MM.1S (cell line): ENCODE measurements around the gene TUBA3E.

Source experiments
- DNase-seq: peaks from one replicate; pipeline ENCODE4 v3.0.0-alpha.2; 2015
- H2AFZ ChIP-seq: fragments of 300-600 bp; sonication (generic); 2 replicates; pipeline ENCODE4 v1.6.0; 2016; ENCODE audit warnings: antibody characterized with exemption, low read length
- H3F3A ChIP-seq: fragments of 300-600 bp; sonication (generic); 2 replicates; pipeline ENCODE4 v1.6.1; 2016; ENCODE audit warnings: mild to moderate bottlenecking, antibody characterized with exemption, low read length, moderate library complexity, mixed read lengths; ENCODE audit not compliant: insufficient read depth
- H3K27ac ChIP-seq: fragments of 300-600 bp; sonication (generic); 2 replicates; pipeline ENCODE4 v1.5.1; 2016; ENCODE audit warnings: mild to moderate bottlenecking, low read length
- H3K27me3 ChIP-seq: fragments of 300-600 bp; sonication (generic); replicated peaks from 2 replicates; pipeline ENCODE4 v1.6.0; 2016; ENCODE audit warnings: low read length; ENCODE audit not compliant: insufficient read depth
- H3K36me3 ChIP-seq: fragments of 300-600 bp; sonication (generic); replicated peaks from 2 replicates; pipeline ENCODE4 v1.6.1; 2016; ENCODE audit warnings: mild to moderate bottlenecking, low read length, mixed read lengths; ENCODE audit not compliant: insufficient read depth
- H3K4me1 ChIP-seq: fragments of 300-600 bp; sonication (generic); 2 replicates; pipeline ENCODE4 v1.6.1; 2016; ENCODE audit warnings: low read length, mixed read lengths
- H3K4me2 ChIP-seq: fragments of 300-600 bp; sonication (generic); 2 replicates; pipeline ENCODE4 v1.6.0; 2016; ENCODE audit warnings: low read depth, low read length
- H3K4me3 ChIP-seq: fragments of 300-600 bp; sonication (generic); 2 replicates; pipeline ENCODE4 v1.5.1; 2016; ENCODE audit warnings: low read length, mixed read lengths
- H3K79me2 ChIP-seq: fragments of 300-600 bp; sonication (generic); 2 replicates; pipeline ENCODE4 v1.6.1; 2016; ENCODE audit warnings: mixed run types, low read length, mixed read lengths
- H3K9ac ChIP-seq: fragments of 300-600 bp; sonication (generic); 2 replicates; pipeline ENCODE4 v1.6.1; 2016; ENCODE audit warnings: low read length, mixed read lengths
- H3K9me2 ChIP-seq: fragments of 300-600 bp; sonication (generic); replicated peaks from 2 replicates; pipeline ENCODE4 v1.6.1; 2016; ENCODE audit warnings: mild to moderate bottlenecking, low read length, mixed read lengths; ENCODE audit not compliant: insufficient read depth
- H3K9me3 ChIP-seq: fragments of 300-600 bp; sonication (generic); replicated peaks from 2 replicates; pipeline ENCODE4 v1.6.1; 2016; ENCODE audit warnings: mild to moderate bottlenecking, low read length, mixed read lengths; ENCODE audit not compliant: insufficient read depth
- H4K20me1 ChIP-seq: fragments of 300-600 bp; sonication (generic); 2 replicates; pipeline ENCODE4 v1.6.1; 2016; ENCODE audit warnings: mild to moderate bottlenecking, low read length, moderate library complexity, mixed read lengths; ENCODE audit not compliant: insufficient read depth
- CTCF ChIP-seq: fragments of 300-600 bp; sonication (generic); IDR thresholded peaks from 2 replicates; pipeline ENCODE4 v1.5.1; 2016; ENCODE audit warnings: antibody characterized with exemption, low read length, mixed read lengths
- EZH2 ChIP-seq: fragments of 300-600 bp; sonication (generic); optimal IDR thresholded peaks from 2 replicates; pipeline ENCODE3; 2017; ENCODE audit warnings: low read depth, mild to moderate bottlenecking, antibody characterized with exemption, low read length, mixed read lengths
- EZH2phosphoT487 ChIP-seq: fragments of 300-600 bp; sonication (generic); IDR thresholded peaks from 2 replicates; pipeline ENCODE4 v1.6.1; 2018; ENCODE audit warnings: antibody characterized with exemption, low read length

TUBA3E gene

GRCh38 chr2:130187268-130187667 is 11.0 kb downstream of the TUBA3E start:
- Histone ChIP-seq H3K36me3 (no peaks in the 10 kb centered on the region), H3K79me2 (peaks cover 27% of the 10 kb centered on the region), H3K9me2 (no peaks in the 10 kb centered on the region), H3K9me3 (no peaks in the 10 kb centered on the region), H3K9ac (no peak overlapping the region), H3K4me3 (no peak overlapping the region), H3K27ac (no peak overlapping the region), H2AFZ (no peak overlapping the region), H3K27me3 (no peaks in the 10 kb centered on the region), H3K4me2 (no peak overlapping the region), H4K20me1 (no peaks in the 10 kb centered on the region), H3K4me1 (no peaks in the 10 kb centered on the region), H3F3A (no peaks in the 10 kb centered on the region)
- DNase-seq = no peak
- no peak for TF ChIP-seq EZH2phosphoT487
- no peak for TF ChIP-seq CTCF
- TF ChIP-seq EZH2 = no peak

GRCh38 chr2:130186391-130186790 is 11.8 kb downstream of the TUBA3E start:
- Histone ChIP-seq H3K4me2 (no peak overlapping the region), H3K9me3 (no peaks in the 10 kb centered on the region), H4K20me1 (no peaks in the 10 kb centered on the region), H3K79me2 (peaks cover 28% of the 10 kb centered on the region), H3K27ac (no peak overlapping the region), H3K4me3 (no peak overlapping the region), H3K36me3 (no peaks in the 10 kb centered on the region), H3K27me3 (no peaks in the 10 kb centered on the region), H3F3A (no peaks in the 10 kb centered on the region), H3K4me1 (no peaks in the 10 kb centered on the region), H2AFZ (no peak overlapping the region), H3K9ac (no peak overlapping the region), H3K9me2 (no peaks in the 10 kb centered on the region)
- no peak for DNase-seq
- TF ChIP-seq CTCF (no peak), EZH2phosphoT487 (no peak), EZH2 (no peak)

- Histone ChIP-seq H3K4me3 (no peak overlapping the region), H3K4me1 (no peaks in the 10 kb centered on the region), H3K27me3 (no peaks in the 10 kb centered on the region), H2AFZ (no peak overlapping the region), H3F3A (no peaks in the 10 kb centered on the region), H3K9me2 (no peaks in the 10 kb centered on the region), H3K9ac (no peak overlapping the region), H3K9me3 (no peaks in the 10 kb centered on the region), H3K27ac (no peak overlapping the region), H3K4me2 (no peak overlapping the region), H3K36me3 (no peaks in the 10 kb centered on the region), H4K20me1 (no peaks in the 10 kb centered on the region), H3K79me2 (peaks cover 33% of the 10 kb centered on the region)
- no peak for DNase-seq
- no peak for TF ChIP-seq EZH2phosphoT487
- no peak for TF ChIP-seq EZH2
- TF ChIP-seq CTCF = no peak
These were observed 12.3 kb downstream of the TUBA3E start for GRCh38 chr2:130185896-130186295.
